ENCODE results near the gene TIMP2.

TIMP2 gene

DNA sequence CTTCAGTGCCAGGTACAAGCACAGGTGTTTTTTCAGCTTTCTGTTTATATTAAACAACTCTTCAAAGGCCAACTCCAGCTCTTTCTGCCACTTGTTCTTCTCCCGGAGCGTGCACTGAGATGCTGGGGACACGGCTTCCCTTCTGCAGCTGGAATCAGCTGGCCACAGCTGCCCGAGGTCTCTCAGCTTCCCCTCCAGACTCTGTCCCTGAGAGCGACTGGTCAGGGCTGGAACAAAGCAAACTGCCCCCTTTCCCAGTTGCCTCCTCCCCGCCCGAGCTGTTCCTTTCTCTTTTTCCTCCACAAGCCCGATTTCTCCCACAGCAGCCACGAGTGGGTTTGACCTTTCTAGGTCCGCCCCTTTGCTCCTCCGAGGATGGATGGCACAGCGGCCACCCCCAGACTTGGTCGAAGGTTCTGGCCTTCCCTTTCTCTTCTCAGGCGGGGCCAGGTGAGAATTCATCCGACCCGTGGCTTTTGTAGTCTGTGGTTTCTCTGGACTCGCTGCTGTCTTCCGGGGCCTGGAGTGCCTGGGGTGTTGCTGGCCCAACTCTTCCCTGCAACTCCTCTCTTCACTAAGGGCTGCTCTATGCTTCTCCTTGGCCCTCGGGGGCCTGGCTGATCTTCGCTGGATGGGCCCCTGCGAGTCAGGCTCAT is 33.7 kb downstream of the TIMP2 start:
- TF ChIP-seq, protein P1, sequence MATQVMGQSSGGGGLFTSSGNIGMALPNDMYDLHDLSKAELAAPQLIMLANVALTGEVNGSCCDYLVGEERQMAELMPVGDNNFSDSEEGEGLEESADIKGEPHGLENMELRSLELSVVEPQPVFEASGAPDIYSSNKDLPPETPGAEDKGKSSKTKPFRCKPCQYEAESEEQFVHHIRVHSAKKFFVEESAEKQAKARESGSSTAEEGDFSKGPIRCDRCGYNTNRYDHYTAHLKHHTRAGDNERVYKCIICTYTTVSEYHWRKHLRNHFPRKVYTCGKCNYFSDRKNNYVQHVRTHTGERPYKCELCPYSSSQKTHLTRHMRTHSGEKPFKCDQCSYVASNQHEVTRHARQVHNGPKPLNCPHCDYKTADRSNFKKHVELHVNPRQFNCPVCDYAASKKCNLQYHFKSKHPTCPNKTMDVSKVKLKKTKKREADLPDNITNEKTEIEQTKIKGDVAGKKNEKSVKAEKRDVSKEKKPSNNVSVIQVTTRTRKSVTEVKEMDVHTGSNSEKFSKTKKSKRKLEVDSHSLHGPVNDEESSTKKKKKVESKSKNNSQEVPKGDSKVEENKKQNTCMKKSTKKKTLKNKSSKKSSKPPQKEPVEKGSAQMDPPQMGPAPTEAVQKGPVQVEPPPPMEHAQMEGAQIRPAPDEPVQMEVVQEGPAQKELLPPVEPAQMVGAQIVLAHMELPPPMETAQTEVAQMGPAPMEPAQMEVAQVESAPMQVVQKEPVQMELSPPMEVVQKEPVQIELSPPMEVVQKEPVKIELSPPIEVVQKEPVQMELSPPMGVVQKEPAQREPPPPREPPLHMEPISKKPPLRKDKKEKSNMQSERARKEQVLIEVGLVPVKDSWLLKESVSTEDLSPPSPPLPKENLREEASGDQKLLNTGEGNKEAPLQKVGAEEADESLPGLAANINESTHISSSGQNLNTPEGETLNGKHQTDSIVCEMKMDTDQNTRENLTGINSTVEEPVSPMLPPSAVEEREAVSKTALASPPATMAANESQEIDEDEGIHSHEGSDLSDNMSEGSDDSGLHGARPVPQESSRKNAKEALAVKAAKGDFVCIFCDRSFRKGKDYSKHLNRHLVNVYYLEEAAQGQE (IDR thresholded peaks at IDR 0.05; ENCODE audit: insufficient read depth in 1 of 2, low read depth in 2 of 2, low read length in 2 of 2), result no peak
- TF ChIP-seq FOXP2 (optimal IDR thresholded peaks at IDR 0.05; ENCODE audit: borderline replicate concordance, extremely low read depth, extremely low read length, insufficient read depth) (no peak), POLR2AphosphoS5 (IDR thresholded peaks at IDR 0.05; ENCODE audit: low read depth, low read length) (no peak), SIN3A (IDR thresholded peaks at IDR 0.05; ENCODE audit: borderline replicate concordance, insufficient read depth, low read length) (no peak), TAF1 (IDR thresholded peaks at IDR 0.05; ENCODE audit: borderline replicate concordance, insufficient read depth, low read length) (no peak)

DNA sequence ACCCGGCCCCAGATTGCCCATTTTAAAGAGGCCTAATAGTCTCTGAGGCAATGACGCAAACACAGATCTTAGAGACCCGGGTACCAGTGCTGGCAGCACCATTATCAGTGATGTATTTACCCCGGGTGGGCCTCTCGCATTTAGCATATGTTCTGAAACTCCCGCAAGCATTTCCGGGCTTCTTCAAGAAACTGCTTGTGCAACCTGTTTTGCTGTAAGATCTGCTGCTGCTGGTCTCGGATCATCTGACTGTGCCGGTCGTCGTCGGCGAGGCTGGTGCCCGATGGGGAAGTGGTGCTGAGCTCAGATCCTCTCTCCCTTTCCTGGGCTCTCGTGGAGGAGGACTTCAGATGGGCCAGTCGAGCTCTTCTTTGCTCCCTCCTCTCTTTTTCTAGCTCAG is 34.7 kb downstream of the TIMP2 start:
- TF ChIP-seq, protein P1 (IDR thresholded peaks at IDR 0.05; ENCODE audit: insufficient read depth in 1 of 2, low read depth in 2 of 2, low read length in 2 of 2), result no peak
- TF ChIP-seq POLR2AphosphoS5 (IDR thresholded peaks at IDR 0.05; ENCODE audit: low read depth, low read length) (no peak), SIN3A (IDR thresholded peaks at IDR 0.05; ENCODE audit: borderline replicate concordance, insufficient read depth, low read length) (no peak), FOXP2 (optimal IDR thresholded peaks at IDR 0.05; ENCODE audit: borderline replicate concordance, extremely low read depth, extremely low read length, insufficient read depth) (no peak), TAF1 (IDR thresholded peaks at IDR 0.05; ENCODE audit: borderline replicate concordance, insufficient read depth, low read length) (no peak)

- TF ChIP-seq FOXP2 (optimal IDR thresholded peaks at IDR 0.05; ENCODE audit: borderline replicate concordance, extremely low read depth, extremely low read length, insufficient read depth) (no peak), SIN3A (IDR thresholded peaks at IDR 0.05; ENCODE audit: borderline replicate concordance, insufficient read depth, low read length) (no peak), TAF1 (IDR thresholded peaks at IDR 0.05; ENCODE audit: borderline replicate concordance, insufficient read depth, low read length) (no peak), POLR2AphosphoS5 (IDR thresholded peaks at IDR 0.05; ENCODE audit: low read depth, low read length) (no peak)
- TF ChIP-seq, protein P1 (IDR thresholded peaks at IDR 0.05; ENCODE audit: insufficient read depth in 1 of 2, low read depth in 2 of 2, low read length in 2 of 2), result no peak
Observed at GRCh38 chr17:78889531-78889930, 35.7 kb downstream of the TIMP2 start.

DNA sequence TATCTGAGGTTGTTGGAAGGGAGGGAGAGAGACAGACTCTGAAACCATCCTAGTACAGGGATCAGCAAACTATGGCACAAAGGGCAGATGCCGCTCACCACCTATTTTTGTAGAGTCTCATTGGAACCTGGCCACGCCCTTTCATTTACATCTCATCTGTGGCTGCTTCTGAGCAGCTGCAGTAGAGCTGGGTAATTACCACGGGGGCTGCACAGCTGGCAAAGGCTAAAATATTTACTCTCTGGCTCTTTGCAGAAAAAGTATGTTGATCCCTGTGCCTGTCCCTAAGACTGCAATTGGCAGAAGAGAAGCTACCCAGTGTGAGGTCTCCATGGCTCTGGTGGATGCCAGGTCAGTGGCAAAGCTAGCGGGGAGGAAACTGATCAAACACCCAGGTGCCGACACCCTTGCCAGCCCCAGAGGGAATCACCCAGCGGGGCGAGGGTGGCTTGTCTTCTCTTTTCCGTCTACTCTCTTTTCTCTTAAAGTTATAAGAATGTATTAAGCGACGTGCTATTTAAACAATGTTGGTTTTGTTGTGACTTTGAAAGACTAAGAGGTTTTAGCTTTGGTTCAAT is 36.2 kb downstream of the TIMP2 start:
- no peak for TF ChIP-seq FOXP2 (optimal IDR thresholded peaks at IDR 0.05; ENCODE audit: borderline replicate concordance, extremely low read depth, extremely low read length, insufficient read depth)
- TF ChIP-seq, protein P1 (IDR thresholded peaks at IDR 0.05; ENCODE audit: insufficient read depth in 1 of 2, low read depth in 2 of 2, low read length in 2 of 2), result no peak
- TF ChIP-seq TAF1 (IDR thresholded peaks at IDR 0.05; ENCODE audit: borderline replicate concordance, insufficient read depth, low read length), result no peak
- TF ChIP-seq SIN3A (IDR thresholded peaks at IDR 0.05; ENCODE audit: borderline replicate concordance, insufficient read depth, low read length), result no peak
- TF ChIP-seq POLR2AphosphoS5 (IDR thresholded peaks at IDR 0.05; ENCODE audit: low read depth, low read length), result no peak
